Measurements from ENCODE around the gene EDC4.

Gene EDC4

GRCh38 chr16:67873435-67874370, 851 bp downstream of the EDC4 start:
- peak; percentile 32 for ATAC-seq (ENCODE audit: low read depth)
- Histone ChIP-seq H3K27ac (ENCODE audit: poor library complexity, severe bottlenecking) (peak overlapping the region; percentile 49), H3K27me3 (ENCODE audit: insufficient read depth, poor library complexity, severe bottlenecking) (no peaks in the 10 kb centered on the region), H3K9me3 (ENCODE audit: severe bottlenecking) (no peaks in the 10 kb centered on the region), H3K36me3 (ENCODE audit: low read depth) (peaks cover 58% of the 10 kb centered on the region), H3K4me3 (ENCODE audit: severe bottlenecking) (peak overlapping the region; percentile 86), H3K4me1 (ENCODE audit: insufficient read depth, poor library complexity, severe bottlenecking) (peaks cover 8% of the 10 kb centered on the region)
- no peak for TF ChIP-seq CTCF (IDR thresholded peaks at IDR 0.05; ENCODE audit: poor library complexity, severe bottlenecking)
- DNase-seq (ENCODE audit: low spot score), result no peak

DNA sequence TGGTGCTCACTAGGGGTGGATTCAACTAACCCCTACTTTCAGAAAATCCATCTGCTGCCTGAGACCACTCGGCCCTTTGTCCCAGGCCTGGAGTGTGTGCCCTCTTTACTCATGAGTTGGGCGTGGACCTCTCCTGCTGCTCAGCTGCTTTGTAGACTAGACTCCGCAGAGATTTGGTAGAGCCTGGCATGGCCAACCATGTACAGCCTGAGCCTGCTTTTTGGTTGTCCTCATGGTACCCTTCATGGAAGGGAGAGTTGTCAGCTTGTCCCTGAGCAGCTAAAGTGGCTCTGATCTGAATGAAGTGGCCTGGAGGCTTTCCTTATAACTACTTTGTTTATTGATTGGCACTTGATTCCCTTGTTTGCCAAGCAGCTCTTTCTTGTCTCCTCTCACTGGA, 1.5 kb downstream of the EDC4 start:
- Histone ChIP-seq H3K27ac (ENCODE audit: poor library complexity, severe bottlenecking) (no peak overlapping the region), H3K27me3 (ENCODE audit: insufficient read depth, poor library complexity, severe bottlenecking) (no peaks in the 10 kb centered on the region), H3K9me3 (ENCODE audit: severe bottlenecking) (no peaks in the 10 kb centered on the region), H3K4me1 (ENCODE audit: insufficient read depth, poor library complexity, severe bottlenecking) (peaks cover 8% of the 10 kb centered on the region), H3K36me3 (ENCODE audit: low read depth) (peaks cover 58% of the 10 kb centered on the region), H3K4me3 (ENCODE audit: severe bottlenecking) (peak overlapping the region; percentile 86)
- TF ChIP-seq CTCF (IDR thresholded peaks at IDR 0.05; ENCODE audit: poor library complexity, severe bottlenecking), result no peak
- DNase-seq (ENCODE audit: low spot score) (no peak), ATAC-seq (ENCODE audit: low read depth) (no peak)

- H3K27ac ChIP-seq (ENCODE audit: poor library complexity, severe bottlenecking), result no peak overlapping the region
- no peak for ATAC-seq (ENCODE audit: low read depth)
- H3K9me3 ChIP-seq (ENCODE audit: severe bottlenecking), result no peaks in the 10 kb centered on the region
- no peak overlapping the region for H3K4me3 ChIP-seq (ENCODE audit: severe bottlenecking)
- peaks cover 8% of the 10 kb centered on the region for H3K4me1 ChIP-seq (ENCODE audit: insufficient read depth, poor library complexity, severe bottlenecking)
- no peak for DNase-seq (ENCODE audit: low spot score)
- no peaks in the 10 kb centered on the region for H3K27me3 ChIP-seq (ENCODE audit: insufficient read depth, poor library complexity, severe bottlenecking)
- no peak for TF ChIP-seq CTCF (IDR thresholded peaks at IDR 0.05; ENCODE audit: poor library complexity, severe bottlenecking)
- H3K36me3 ChIP-seq (ENCODE audit: low read depth), result peaks cover 55% of the 10 kb centered on the region
Measured at GRCh38 chr16:67877064-67877463, 4.2 kb downstream of the EDC4 start.

DNA sequence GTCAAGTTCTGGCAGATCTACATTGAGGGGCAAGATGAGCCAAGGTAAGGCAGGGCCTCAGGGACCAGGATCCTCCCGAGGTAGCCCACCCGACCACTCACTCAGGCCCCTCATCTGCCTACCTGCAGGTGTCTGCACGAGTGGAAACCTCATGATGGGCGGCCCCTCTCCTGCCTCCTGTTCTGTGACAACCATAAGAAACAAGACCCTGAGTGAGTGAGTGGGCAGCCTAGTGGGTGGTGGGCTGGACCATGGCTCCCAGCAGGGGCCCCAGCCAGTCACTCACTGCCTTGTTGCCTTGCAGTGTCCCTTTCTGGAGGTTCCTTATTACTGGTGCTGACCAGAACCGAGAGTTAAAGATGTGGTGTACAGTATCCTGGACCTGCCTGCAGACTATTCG, 5.4 kb downstream of the EDC4 start:
- DNase-seq (ENCODE audit: low spot score) (no peak), ATAC-seq (ENCODE audit: low read depth) (no peak)
- TF ChIP-seq CTCF (IDR thresholded peaks at IDR 0.05; ENCODE audit: poor library complexity, severe bottlenecking), result no peak

GRCh38 chr16:67878846-67879245, 6.0 kb downstream of the EDC4 start:
- Histone ChIP-seq H3K27me3 (ENCODE audit: insufficient read depth, poor library complexity, severe bottlenecking) (no peaks in the 10 kb centered on the region), H3K9me3 (ENCODE audit: severe bottlenecking) (no peaks in the 10 kb centered on the region), H3K4me3 (ENCODE audit: severe bottlenecking) (no peak overlapping the region), H3K27ac (ENCODE audit: poor library complexity, severe bottlenecking) (no peak overlapping the region), H3K4me1 (ENCODE audit: insufficient read depth, poor library complexity, severe bottlenecking) (peaks cover 7% of the 10 kb centered on the region), H3K36me3 (ENCODE audit: low read depth) (peaks cover 72% of the 10 kb centered on the region)
- TF ChIP-seq CTCF (IDR thresholded peaks at IDR 0.05; ENCODE audit: poor library complexity, severe bottlenecking), result no peak
- DNase-seq (ENCODE audit: low spot score) (no peak), ATAC-seq (ENCODE audit: low read depth) (no peak)

More for the DNA sequence above, 5.4 kb downstream of the EDC4 start:
- Histone ChIP-seq H3K4me3 (ENCODE audit: severe bottlenecking) (no peak overlapping the region), H3K27ac (ENCODE audit: poor library complexity, severe bottlenecking) (no peak overlapping the region), H3K27me3 (ENCODE audit: insufficient read depth, poor library complexity, severe bottlenecking) (no peaks in the 10 kb centered on the region), H3K4me1 (ENCODE audit: insufficient read depth, poor library complexity, severe bottlenecking) (peaks cover 8% of the 10 kb centered on the region), H3K36me3 (ENCODE audit: low read depth) (peaks cover 66% of the 10 kb centered on the region), H3K9me3 (ENCODE audit: severe bottlenecking) (no peaks in the 10 kb centered on the region)

All from RWPE2 (cell line).